ENCODE data around the gene CRAT. TPM values are rescaled to one million over a fixed set of nuclear protein-coding genes. Genes with fewer than 3 reads are reported as not detected.
A peak's percentile ranks its signal among the peaks of the same experiment; 100 is the strongest.

Gene CRAT
- total RNA-seq, 1 donor from 2014 or later = 110 TPM

GRCh38 chr9:129105857-129106694 lies 4.5 kb downstream of the CRAT start:
- DNase-seq (ENCODE audit: low spot score in 2 of 2) = no peak
- H3K36me3 ChIP-seq = peaks cover 12 to 37% of the 10 kb centered on the region in 2 donors
- TF ChIP-seq CTCF (IDR thresholded peaks at IDR 0.05) = no peak
- H3K4me3 ChIP-seq = no peak overlapping the region
- peaks cover 0 to 14% of the 10 kb centered on the region in 2 donors for H3K4me1 ChIP-seq
- intact Hi-C loops (cut with DNase I) = no loop called here
- H3K27ac ChIP-seq = no peak overlapping the region
- H3K9me3 ChIP-seq = no peaks in the 10 kb centered on the region
- no peaks in the 10 kb centered on the region for H3K27me3 ChIP-seq

GRCh38 chr9:129104051-129104450 lies 6.5 kb downstream of the CRAT start:
- no peaks in the 10 kb centered on the region for H3K27me3 ChIP-seq
- TF ChIP-seq CTCF (IDR thresholded peaks at IDR 0.05) = no peak
- DNase-seq (ENCODE audit: low spot score in 2 of 2) = no peak
- peaks cover 0 to 6% of the 10 kb centered on the region in 2 donors for H3K4me1 ChIP-seq
- intact Hi-C loops (cut with DNase I) = no loop called here
- H3K27ac ChIP-seq = no peak overlapping the region
- peaks cover 15 to 44% of the 10 kb centered on the region in 2 donors for H3K36me3 ChIP-seq
- no peak overlapping the region for H3K4me3 ChIP-seq
- no peaks in the 10 kb centered on the region for H3K9me3 ChIP-seq

GRCh38 chr9:129103595-129103965 lies 7.0 kb downstream of the CRAT start:
- no peak for DNase-seq (ENCODE audit: low spot score in 2 of 2)
- H3K4me3 ChIP-seq = no peak overlapping the region
- peaks cover 0 to under 1% of the 10 kb centered on the region in 2 donors for H3K4me1 ChIP-seq
- no peaks in the 10 kb centered on the region for H3K27me3 ChIP-seq
- H3K36me3 ChIP-seq = peaks cover 15 to 44% of the 10 kb centered on the region in 2 donors
- intact Hi-C loops (cut with DNase I) = no loop called here
- no peak overlapping the region for H3K27ac ChIP-seq
- no peaks in the 10 kb centered on the region for H3K9me3 ChIP-seq
- TF ChIP-seq CTCF (IDR thresholded peaks at IDR 0.05) = no peak

GRCh38 chr9:129102791-129103594 lies 7.6 kb downstream of the CRAT start:
- Histone ChIP-seq H3K27ac (no peak overlapping the region), H3K4me1 (no peaks in the 10 kb centered on the region), H3K9me3 (no peaks in the 10 kb centered on the region), H3K27me3 (no peaks in the 10 kb centered on the region), H3K4me3 (no peak overlapping the region), H3K36me3 (peaks cover 20 to 50% of the 10 kb centered on the region in 2 donors)
- no peak for DNase-seq (ENCODE audit: low spot score in 2 of 2)
- intact Hi-C loops (cut with DNase I) = no loop called here
- peak in 2 of 3 experiments; percentile 33 to 43 for TF ChIP-seq CTCF (IDR thresholded peaks at IDR 0.05)

DNA sequence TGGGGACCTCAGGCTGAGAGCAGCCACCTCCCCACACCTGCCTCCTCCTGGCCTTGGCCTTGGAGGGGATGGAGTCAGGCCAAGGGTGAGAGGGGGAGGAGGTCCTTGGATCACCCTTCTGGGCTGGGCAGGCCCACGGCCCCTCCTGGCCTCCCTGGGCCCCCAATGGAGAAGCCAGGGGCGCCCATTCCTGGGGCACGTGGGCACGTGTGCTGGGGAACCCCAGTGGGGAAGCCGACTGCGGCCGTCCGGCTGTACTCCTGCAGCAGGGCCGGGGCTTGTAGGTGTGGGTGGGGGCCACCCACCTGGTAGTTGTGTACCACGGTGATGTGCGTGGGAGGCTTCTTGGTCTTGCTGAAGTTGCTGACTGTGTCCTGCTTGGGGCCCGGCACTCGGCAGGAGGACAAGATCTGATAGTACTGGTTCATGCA lies 8.5 kb downstream of the CRAT start:
- Histone ChIP-seq H3K9me3 (no peaks in the 10 kb centered on the region), H3K27me3 (no peaks in the 10 kb centered on the region), H3K4me1 (no peaks in the 10 kb centered on the region), H3K36me3 (peaks cover 25 to 51% of the 10 kb centered on the region in 2 donors), H3K27ac (no peak overlapping the region), H3K4me3 (no peak overlapping the region)
- intact Hi-C loops (cut with DNase I) = no loop called here
- DNase-seq (ENCODE audit: low spot score in 2 of 2) = no peak
- no peak for TF ChIP-seq CTCF (IDR thresholded peaks at IDR 0.05)

Measured in ascending aorta (tissue), 2 donors.